IPS-18c (cell line): ENCODE data around the gene TMEM245.

Experiments
- H3K4me3 ChIP-seq: 2 replicates; pipeline ENCODE4 v1.7.0; 2013; ENCODE audit warnings: low read depth, mild to moderate bottlenecking, low read length, moderate library complexity; ENCODE audit not compliant: insufficient read depth
- H3K9me3 ChIP-seq: one replicate; pipeline ENCODE4 v1.6.1; 2013; ENCODE audit warnings: mild to moderate bottlenecking, low read length, moderate library complexity; ENCODE audit not compliant: control insufficient read depth, insufficient read depth

The TMEM245 gene

GRCh38 chr9:109020581-109021511 lies 98.9 kb downstream of the TMEM245 start:
- Histone ChIP-seq H3K9me3 (no peaks in the 10 kb centered on the region), H3K4me3 (no peak overlapping the region)

- Histone ChIP-seq H3K9me3 (no peaks in the 10 kb centered on the region), H3K4me3 (no peak overlapping the region)
Observed at GRCh38 chr9:109020113-109020512, 99.6 kb downstream of the TMEM245 start.

- Histone ChIP-seq H3K4me3 (no peak overlapping the region), H3K9me3 (no peaks in the 10 kb centered on the region)
Observed at GRCh38 chr9:109019420-109019819, 100.3 kb downstream of the TMEM245 start.

- Histone ChIP-seq H3K9me3 (no peaks in the 10 kb centered on the region), H3K4me3 (no peak overlapping the region)
Observed at GRCh38 chr9:109017493-109017892, 102.3 kb downstream of the TMEM245 start.

GRCh38 chr9:109017061-109017460 lies 102.7 kb downstream of the TMEM245 start:
- no peak overlapping the region for H3K4me3 ChIP-seq
- H3K9me3 ChIP-seq: no peaks in the 10 kb centered on the region

- no peak overlapping the region for H3K4me3 ChIP-seq
- no peaks in the 10 kb centered on the region for H3K9me3 ChIP-seq
Observed at GRCh38 chr9:109016132-109016531, 103.6 kb downstream of the TMEM245 start.

- H3K9me3 ChIP-seq: no peaks in the 10 kb centered on the region
Observed at GRCh38 chr9:109014608-109015280, 105.0 kb downstream of the TMEM245 start.

GRCh38 chr9:109013679-109014607 lies 105.8 kb downstream of the TMEM245 start:
- no peaks in the 10 kb centered on the region for H3K9me3 ChIP-seq
- H3K4me3 ChIP-seq: peak overlapping the region; percentile 29; the same call in 1 of the 2 replicates

More at GRCh38 chr9:109014608-109015280, 105.0 kb downstream of the TMEM245 start:
- no peak overlapping the region for H3K4me3 ChIP-seq

GRCh38 chr9:109012876-109013678 lies 106.7 kb downstream of the TMEM245 start, which contains the start of gene CTNNAL1:
Gene CTNNAL1 (minus strand): TSS chr9:109013499. CDS start chr9:109013442, 57 bp downstream.
- Histone ChIP-seq H3K9me3 (no peaks in the 10 kb centered on the region), H3K4me3 (peak within 1 kb of the TSS; percentile 83)

- H3K4me3 ChIP-seq: peak overlapping the region; percentile 83
- H3K9me3 ChIP-seq: no peaks in the 10 kb centered on the region
Observed at GRCh38 chr9:109012009-109012875, 107.5 kb downstream of the TMEM245 start.

- no peak overlapping the region for H3K4me3 ChIP-seq
Observed at GRCh38 chr9:109011231-109011671, 108.5 kb downstream of the TMEM245 start.

GRCh38 chr9:109010746-109011145 lies 109.0 kb downstream of the TMEM245 start:
- H3K9me3 ChIP-seq: no peaks in the 10 kb centered on the region
- no peak overlapping the region for H3K4me3 ChIP-seq

More at GRCh38 chr9:109011231-109011671, 108.5 kb downstream of the TMEM245 start:
- no peaks in the 10 kb centered on the region for H3K9me3 ChIP-seq

GRCh38 chr9:109005678-109006077 lies 114.1 kb downstream of the TMEM245 start:
- Histone ChIP-seq H3K4me3 (no peak overlapping the region), H3K9me3 (no peaks in the 10 kb centered on the region)

- Histone ChIP-seq H3K9me3 (no peaks in the 10 kb centered on the region), H3K4me3 (no peak overlapping the region)
Observed at GRCh38 chr9:109003116-109003515, 116.6 kb downstream of the TMEM245 start.

GRCh38 chr9:109002141-109002540 lies 117.6 kb downstream of the TMEM245 start:
- Histone ChIP-seq H3K4me3 (no peak overlapping the region), H3K9me3 (no peaks in the 10 kb centered on the region)
